Putamen (tissue), 1 donor: ENCODE measurements around the gene MRFAP1.
"Not testable (repeated sequence)": the region's sequence is repeated elsewhere in the genome, so short reads cannot be mapped to it uniquely, and the experiment has no call there.

Experiments
- DNase-seq: peaks from one replicate; pipeline ENCODE4 v3.0.0-alpha.2; 2016; ENCODE audit warnings: low spot score

Gene MRFAP1

GRCh38 chr4:6610856-6611430, 29.5 kb upstream of the MRFAP1 start:
- DNase-seq, result no peak

GRCh38 chr4:6612961-6613675, 27.4 kb upstream of the MRFAP1 start:
- no peak for DNase-seq

- DNase-seq, result no peak
Observed at GRCh38 chr4:6613676-6614651, 26.5 kb upstream of the MRFAP1 start.

- no peak for DNase-seq
Observed at GRCh38 chr4:6614701-6615230, 25.7 kb upstream of the MRFAP1 start.

GRCh38 chr4:6616087-6616995, 24.1 kb upstream of the MRFAP1 start:
- DNase-seq, result no peak

GRCh38 chr4:6617246-6617645, 23.2 kb upstream of the MRFAP1 start:
- no peak for DNase-seq

GRCh38 chr4:6618386-6619115, 21.9 kb upstream of the MRFAP1 start:
- DNase-seq, result no peak

- DNase-seq, result no peak
Observed at GRCh38 chr4:6619116-6619465, 21.4 kb upstream of the MRFAP1 start.

- DNase-seq, result no peak
Observed at GRCh38 chr4:6619466-6620255, 20.8 kb upstream of the MRFAP1 start.

GRCh38 chr4:6620296-6620695, 20.2 kb upstream of the MRFAP1 start:
- no peak for DNase-seq

- no peak for DNase-seq
Observed at GRCh38 chr4:6620891-6621555, 19.5 kb upstream of the MRFAP1 start.

GRCh38 chr4:6621556-6621927, 18.9 kb upstream of the MRFAP1 start:
- DNase-seq, result no peak

- DNase-seq, result no peak
Observed at GRCh38 chr4:6622744-6623143, 17.7 kb upstream of the MRFAP1 start.

- no peak for DNase-seq
Observed at GRCh38 chr4:6625256-6625655, 15.2 kb upstream of the MRFAP1 start.

GRCh38 chr4:6626066-6626465, 14.4 kb upstream of the MRFAP1 start:
- no peak for DNase-seq

GRCh38 chr4:6627832-6628231, 12.7 kb upstream of the MRFAP1 start:
- DNase-seq, result no peak

GRCh38 chr4:6628484-6628883, 12.0 kb upstream of the MRFAP1 start:
- not testable (repeated sequence) for DNase-seq

GRCh38 chr4:6632125-6632524, 8.4 kb upstream of the MRFAP1 start:
- no peak for DNase-seq

- no peak for DNase-seq
Observed at GRCh38 chr4:6633091-6633906, 7.2 kb upstream of the MRFAP1 start.
